HepG2 (cell line): ENCODE measurements around the gene NFATC3. TPM values are rescaled to one million over a fixed set of nuclear protein-coding genes. Genes with fewer than 3 reads are reported as not detected.

ENCODE experiments used
- ATAC-seq: fragments of 200-7000 bp; cut with Tn5 transposase; 3 replicates; pipeline ENCODE4 v1.9.1; 2020; ENCODE audit warnings: mild to moderate bottlenecking, moderate library complexity
- BruUV-seq: library from RNA; stranded (reverse); fragments of 400-500 nt; replicated peaks from 2 replicates; lab custom pipeline; 2021; lab: Mats Ljungman, UMichigan
- CTCF ChIA-PET: fragments of 300-600 bp; formaldehyde crosslinking; extraction: SDS; loops from one replicate; lab custom pipeline; 2021; ENCODE audit warnings: low total read pairs, inconsistent platforms, low intra/inter-chr PET ratio; lab: Yijun Ruan, JAX
- POLR2A ChIA-PET: fragments of 350-600 bp; sonication (Branson Sonifier 250); formaldehyde crosslinking; loops from one replicate; lab custom pipeline; 2020; ENCODE audit warnings: antibody characterized with exemption, inconsistent platforms; lab: Yijun Ruan, JAX
- DNase-seq: peaks from one replicate; pipeline ENCODE4 v3.0.0-alpha.2; 2015; ENCODE audit warnings: low spot score
- FAIRE-seq: peaks from 3 replicates; lab custom pipeline; 2011; peaks lifted over from hg19 to GRCh38; lab: Jason Lieb, UNC
- H2AFZ ChIP-seq: one replicate; pipeline ENCODE4 v1.6.1; 2011; ENCODE audit warnings: low read length, inconsistent platforms
- H3K27ac ChIP-seq: fragments of 300-600 bp; 3 replicates; pipeline ENCODE4 v1.8.0; 2011; ENCODE audit warnings: mixed run types, mild to moderate bottlenecking, mixed read lengths, low read length, inconsistent platforms; ENCODE audit not compliant: insufficient read depth; ENCODE audit errors: extremely low read length
- H3K27me3 ChIP-seq, 2 experiments: fragments of 200-600 bp in 1 of 2; 2 replicates in 1 of 2; 3 replicates in 1 of 2; pipeline versions ENCODE4 v1.6.0 to v1.8.0; 2011; ENCODE audit warnings: low read length in 2 of 2, mild to moderate bottlenecking in 2 of 2, moderate library complexity in 2 of 2, inconsistent platforms in 1 of 2; ENCODE audit not compliant: insufficient read depth in 2 of 2, control insufficient read depth in 1 of 2
- H3K36me3 ChIP-seq, 2 experiments: fragments of 200-600 bp in 1 of 2; replicated peaks in 1 of 2; 2 replicates in 1 of 2; 3 replicates in 1 of 2; pipeline versions ENCODE4 v1.5.1 to v1.8.0; 2011; ENCODE audit warnings: low read length in 2 of 2, inconsistent platforms in 1 of 2; ENCODE audit not compliant: insufficient read depth in 2 of 2, control insufficient read depth in 1 of 2
- H3K4me1 ChIP-seq: 2 replicates; pipeline ENCODE4 v1.5.1; 2012; ENCODE audit warnings: low read length, inconsistent platforms; ENCODE audit not compliant: insufficient read depth
- H3K4me2 ChIP-seq: 2 replicates; pipeline ENCODE4 v1.6.0; 2011; ENCODE audit warnings: low read depth, low read length, inconsistent platforms
- H3K4me3 ChIP-seq, 3 experiments: fragments of 200-600 bp in 1 of 3; sonication (generic), shearing (Covaris generic) in 1 of 3; replicated peaks in 1 of 3; 2 replicates each; pipeline ENCODE4 v1.5.1; 2011 to 2016; ENCODE audit warnings: low read length in 3 of 3, inconsistent platforms in 2 of 3, low read depth in 2 of 3, mild to moderate bottlenecking in 2 of 3, control low read depth in 1 of 3, mixed read lengths in 1 of 3; ENCODE audit not compliant: insufficient read depth in 1 of 3
- H3K79me2 ChIP-seq: one replicate; pipeline ENCODE4 v1.6.1; 2011; ENCODE audit warnings: low read length, inconsistent platforms; ENCODE audit not compliant: insufficient read depth
- H3K9ac ChIP-seq: 2 replicates; pipeline ENCODE4 v1.6.0; 2011; ENCODE audit warnings: mild to moderate bottlenecking, low read depth, low read length, inconsistent platforms; ENCODE audit not compliant: insufficient read depth
- H3K9me3 ChIP-seq: 2 replicates; pipeline ENCODE4 v1.5.1; 2012; ENCODE audit warnings: mild to moderate bottlenecking, low read length
- H4K20me1 ChIP-seq: 2 replicates; pipeline ENCODE4 v1.6.0; 2011; ENCODE audit warnings: inconsistent platforms, mild to moderate bottlenecking, low read length, moderate library complexity; ENCODE audit not compliant: insufficient read depth
- GABPA ChIP-seq, 2 experiments: IDR thresholded peaks; 2 replicates each; pipeline ENCODE4 v1.6.1; 2011 to 2016; ENCODE audit warnings: low read depth in 2 of 2, low read length in 1 of 2, missing biosample characterization in 1 of 2, missing genetic modification characterization in 1 of 2
- ISX ChIP-seq: sonication (generic); formaldehyde crosslinking; conservative IDR thresholded peaks from 2 replicates; pipeline ENCODE4 v1.5.0; 2020; ENCODE audit warnings: missing genetic modification reagents
- SATB2 ChIP-seq: sonication (generic); formaldehyde crosslinking; IDR thresholded peaks from 2 replicates; pipeline ENCODE4 v1.5.0; 2020; ENCODE audit warnings: missing genetic modification reagents
- SRF ChIP-seq: IDR thresholded peaks from 2 replicates; pipeline ENCODE4 v1.6.1; 2011; ENCODE audit warnings: mild to moderate bottlenecking, low read depth, low read length, moderate library complexity
- ZBTB20 ChIP-seq: sonication (generic); formaldehyde crosslinking; IDR thresholded peaks from 2 replicates; pipeline ENCODE4 v1.8.1; 2023; ENCODE audit warnings: missing genetic modification reagents, low read depth, mild to moderate bottlenecking, borderline replicate concordance
- ZC3H13 ChIP-seq: sonication (generic); formaldehyde crosslinking; IDR thresholded peaks from 2 replicates; pipeline ENCODE4 v1.8.1; 2023; ENCODE audit warnings: mild to moderate bottlenecking, missing genetic modification reagents, moderate library complexity
- ZNF234 ChIP-seq: sonication (generic); formaldehyde crosslinking; conservative IDR thresholded peaks from 2 replicates; pipeline ENCODE4 v1.5.1; 2020; ENCODE audit warnings: mild to moderate bottlenecking, missing genetic modification reagents
- ZNF550 ChIP-seq: sonication (generic); formaldehyde crosslinking; IDR thresholded peaks from 2 replicates; pipeline ENCODE4 v1.4.0; 2020; ENCODE audit warnings: mild to moderate bottlenecking, missing genetic modification reagents, borderline replicate concordance
- ZNF841 ChIP-seq: sonication (generic); formaldehyde crosslinking; IDR thresholded peaks from 2 replicates; pipeline ENCODE4 v1.8.1; 2023; ENCODE audit warnings: missing genetic modification reagents, borderline replicate concordance
- WGBS: methylation state at CpG from one replicate; pipeline ENCODE4 v1.1.6; 2017; ENCODE audit warnings: low lambda C conversion rate; 5-methylcytosine and 5-hydroxymethylcytosine counted together
- in situ Hi-C: cut with HindIII; loops from 2 replicates; pipeline ENCODE4 v1.10.0; 2017; ENCODE audit warnings: low pct_unique_long_range_greater_than_20kb; ENCODE audit not compliant: extremely low pct_ligation_motif_present
- intact Hi-C: fragments of 100-400 bp; cut with micrococcal nuclease; formaldehyde crosslinking; loops from one replicate; pipeline ENCODE4 v1.10.0; 2022; ENCODE audit not compliant: unreplicated experiment
- polyA plus RNA-seq, 8 experiments: library from polyadenylated mRNA; depleted of rRNA in 3 of 8; stranded (reverse) in 7 of 8; unstranded in 1 of 8; fragments of >200 nt; fragmentation: Illumina TruSeq in 4 of 8; extraction: Trizol in 4 of 8; gene quantifications; 2 replicates each; pipeline versions ENCODE4 v1.2.1 to v1.2.3, GENCODE V29; 2011 to 2016; ENCODE audit warnings: low read depth in 4 of 8, missing spikeins in 1 of 8, mixed read lengths in 1 of 8; ENCODE audit not compliant: insufficient read depth in 1 of 8
- total RNA-seq, 5 experiments: library from RNA; depleted of rRNA; stranded (reverse); fragments of >200 nt; fragmentation: Illumina TruSeq; extraction: Trizol; gene quantifications; 2 replicates each; pipeline ENCODE4 v1.2.3, GENCODE V29; 2016; ENCODE audit warnings: low read depth in 1 of 5
- TF ChIP-seq, protein P1 (sequence below): sonication (generic); formaldehyde crosslinking; conservative IDR thresholded peaks from 2 replicates; pipeline ENCODE4 v1.8.0; 2022; ENCODE audit warnings: missing genetic modification reagents
- TF ChIP-seq, protein P2 (sequence below): sonication (generic); formaldehyde crosslinking; IDR thresholded peaks from 2 replicates; pipeline ENCODE4 v1.4.0; 2020; ENCODE audit warnings: missing genetic modification reagents
- TF ChIP-seq, protein P3 (sequence below): sonication (generic); formaldehyde crosslinking; IDR thresholded peaks from 2 replicates; pipeline ENCODE4 v1.4.0; 2020; ENCODE audit warnings: low read depth, mild to moderate bottlenecking, missing genetic modification reagents
- TF ChIP-seq, protein P4 (sequence below): sonication (generic); formaldehyde crosslinking; IDR thresholded peaks from 2 replicates; pipeline ENCODE4 v1.8.0; 2022; ENCODE audit warnings: mild to moderate bottlenecking, missing genetic modification reagents
- TF ChIP-seq, protein P5 (sequence below): fragments of 450-650 bp; IDR thresholded peaks from 2 replicates; pipeline ENCODE4 v1.6.1; 2016

The NFATC3 gene
- total and polyA plus RNA-seq, 2 of the 13 experiments (the other 11 are each of a cell fraction or from before 2014, with no cell fraction given) = 52.6 to 62.7 TPM

DNA sequence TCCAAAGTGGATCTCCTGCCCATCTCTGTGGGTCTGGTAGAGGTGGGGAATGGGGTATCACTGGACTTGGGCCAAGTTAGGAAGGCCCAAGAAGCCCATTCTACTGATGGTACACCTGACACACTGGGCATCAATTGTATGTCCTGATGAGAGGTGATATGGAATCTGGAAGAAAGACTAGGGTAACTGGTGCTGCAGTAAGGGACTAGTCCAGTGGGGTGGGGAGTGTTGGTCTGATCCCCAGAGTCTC, 5.9 kb upstream of the NFATC3 start (continued):
- TF ChIP-seq, protein P1, sequence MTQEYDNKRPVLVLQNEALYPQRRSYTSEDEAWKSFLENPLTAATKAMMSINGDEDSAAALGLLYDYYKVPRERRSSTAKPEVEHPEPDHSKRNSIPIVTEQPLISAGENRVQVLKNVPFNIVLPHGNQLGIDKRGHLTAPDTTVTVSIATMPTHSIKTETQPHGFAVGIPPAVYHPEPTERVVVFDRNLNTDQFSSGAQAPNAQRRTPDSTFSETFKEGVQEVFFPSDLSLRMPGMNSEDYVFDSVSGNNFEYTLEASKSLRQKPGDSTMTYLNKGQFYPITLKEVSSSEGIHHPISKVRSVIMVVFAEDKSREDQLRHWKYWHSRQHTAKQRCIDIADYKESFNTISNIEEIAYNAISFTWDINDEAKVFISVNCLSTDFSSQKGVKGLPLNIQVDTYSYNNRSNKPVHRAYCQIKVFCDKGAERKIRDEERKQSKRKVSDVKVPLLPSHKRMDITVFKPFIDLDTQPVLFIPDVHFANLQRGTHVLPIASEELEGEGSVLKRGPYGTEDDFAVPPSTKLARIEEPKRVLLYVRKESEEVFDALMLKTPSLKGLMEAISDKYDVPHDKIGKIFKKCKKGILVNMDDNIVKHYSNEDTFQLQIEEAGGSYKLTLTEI (CRISPR knock-in tag) = no peak
- TF ChIP-seq, protein P2, sequence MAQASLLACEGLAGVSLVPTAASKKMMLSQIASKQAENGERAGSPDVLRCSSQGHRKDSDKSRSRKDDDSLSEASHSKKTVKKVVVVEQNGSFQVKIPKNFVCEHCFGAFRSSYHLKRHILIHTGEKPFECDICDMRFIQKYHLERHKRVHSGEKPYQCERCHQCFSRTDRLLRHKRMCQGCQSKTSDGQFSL (CRISPR knock-in tag) = no peak
- no peak for TF ChIP-seq ZBTB20 (CRISPR knock-in tag)
- no peak for TF ChIP-seq SRF
- 0 out of 2 replicates have a peak, but pooled peaks have one; percentile 4 for TF ChIP-seq ZC3H13 (CRISPR knock-in tag)

DNA sequence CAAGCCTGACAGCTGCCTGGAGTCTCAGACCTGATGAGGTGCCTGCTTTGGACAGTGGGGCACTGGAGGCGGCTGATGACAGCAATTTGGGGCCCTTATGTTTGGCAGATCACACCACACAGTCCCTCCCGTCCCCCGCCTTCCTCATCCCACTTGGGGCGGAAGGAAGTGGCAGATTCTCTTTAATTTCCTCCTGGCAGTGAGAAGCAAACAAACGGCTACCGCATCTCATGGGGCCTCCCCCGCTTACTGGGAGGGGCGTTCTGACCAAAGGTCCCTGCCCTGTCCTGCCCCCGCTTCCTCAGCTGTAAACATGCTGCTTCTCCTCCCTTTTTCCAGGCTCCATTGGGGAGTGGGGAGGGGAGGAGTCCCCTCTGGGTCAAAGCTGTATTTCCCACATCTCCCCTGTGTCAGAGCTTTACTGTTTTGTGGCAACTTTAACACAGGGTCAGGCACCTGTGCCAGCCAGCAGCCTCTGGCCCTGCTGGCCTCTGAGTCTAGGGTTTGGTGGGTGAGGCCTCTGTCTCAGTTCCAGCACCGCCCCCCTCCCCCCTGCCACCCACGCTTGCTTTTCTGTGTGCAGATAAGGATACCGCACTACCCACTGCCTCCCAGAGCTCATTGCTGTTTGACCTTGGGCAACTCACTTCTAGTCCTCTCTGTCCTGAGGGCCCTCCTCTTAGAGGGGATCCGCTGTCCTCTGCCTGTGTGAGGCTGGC, 5.4 kb upstream of the NFATC3 start:
- H3K27me3 ChIP-seq = no peaks in the 10 kb centered on the region; a peak in 1 of 5 replicates
- H3K4me3 ChIP-seq = peak overlapping the region; percentile 24 to 57 (median 28); a peak in 5 of 6 replicates
- peaks cover 85% of the 10 kb centered on the region for H3K4me1 ChIP-seq
- no peaks in the 10 kb centered on the region for H3K79me2 ChIP-seq
- peak overlapping the region; percentile 95 for H3K27ac ChIP-seq
- H4K20me1 ChIP-seq = no peaks in the 10 kb centered on the region
- intact Hi-C loops = loop anchor here (10.0 kb wide), 1 partner anchor 1055 kb away; the partner anchor contains the start of gene CBFB
- DNase-seq (peak; percentile 97), ATAC-seq (peak; percentile 72), FAIRE-seq (peak; percentile 93)
- in situ Hi-C loops = loop anchor here (10.0 kb wide), 2 partner anchors 155 to 255 kb away; partner anchors contain the start of gene ESRP2
- POLR2A ChIA-PET = interaction anchor here (0.5 to 2.8 kb wide), 44 partner anchors 9 to 551 kb away, joined by 3 to 57 read pairs (median 4); partner anchors contain the start of genes ACD, DDX28, DPEP2 and DUS2
- CTCF ChIA-PET = no interaction called here
- WGBS = 0% methylated on average over 5 of the region's 13 CpGs
- H3K4me2 ChIP-seq = peak overlapping the region; percentile 79
- peak overlapping the region; percentile 70 for H3K9ac ChIP-seq
- H3K36me3 ChIP-seq = peaks cover 9 to 26% of the 10 kb centered on the region in 2 experiments; a peak in 4 of 5 replicates
- no peak overlapping the region for H2AFZ ChIP-seq
- no TSS peak for BruUV-seq
- no peaks in the 10 kb centered on the region for H3K9me3 ChIP-seq
- peak; percentile 41; the same call in 1 of the 2 replicates for TF ChIP-seq GABPA (IDR thresholded peaks at IDR 0.05; ENCODE audit: low read depth, low read length)
- no peak for TF ChIP-seq GABPA (CRISPR knock-in tag; IDR thresholded peaks at IDR 0.05; ENCODE audit: low read depth)
- peak; percentile 75; the same call in 1 of the 2 replicates for TF ChIP-seq ZNF550 (CRISPR knock-in tag)
- TF ChIP-seq, protein P3, sequence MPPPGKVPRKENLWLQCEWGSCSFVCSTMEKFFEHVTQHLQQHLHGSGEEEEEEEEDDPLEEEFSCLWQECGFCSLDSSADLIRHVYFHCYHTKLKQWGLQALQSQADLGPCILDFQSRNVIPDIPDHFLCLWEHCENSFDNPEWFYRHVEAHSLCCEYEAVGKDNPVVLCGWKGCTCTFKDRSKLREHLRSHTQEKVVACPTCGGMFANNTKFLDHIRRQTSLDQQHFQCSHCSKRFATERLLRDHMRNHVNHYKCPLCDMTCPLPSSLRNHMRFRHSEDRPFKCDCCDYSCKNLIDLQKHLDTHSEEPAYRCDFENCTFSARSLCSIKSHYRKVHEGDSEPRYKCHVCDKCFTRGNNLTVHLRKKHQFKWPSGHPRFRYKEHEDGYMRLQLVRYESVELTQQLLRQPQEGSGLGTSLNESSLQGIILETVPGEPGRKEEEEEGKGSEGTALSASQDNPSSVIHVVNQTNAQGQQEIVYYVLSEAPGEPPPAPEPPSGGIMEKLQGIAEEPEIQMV = peak; percentile 81
- TF ChIP-seq ISX (CRISPR knock-in tag) = no peak
- TF ChIP-seq ZNF234 = 0 out of 2 replicates have a peak, but pooled peaks have one; percentile 62
- TF ChIP-seq, protein P4, sequence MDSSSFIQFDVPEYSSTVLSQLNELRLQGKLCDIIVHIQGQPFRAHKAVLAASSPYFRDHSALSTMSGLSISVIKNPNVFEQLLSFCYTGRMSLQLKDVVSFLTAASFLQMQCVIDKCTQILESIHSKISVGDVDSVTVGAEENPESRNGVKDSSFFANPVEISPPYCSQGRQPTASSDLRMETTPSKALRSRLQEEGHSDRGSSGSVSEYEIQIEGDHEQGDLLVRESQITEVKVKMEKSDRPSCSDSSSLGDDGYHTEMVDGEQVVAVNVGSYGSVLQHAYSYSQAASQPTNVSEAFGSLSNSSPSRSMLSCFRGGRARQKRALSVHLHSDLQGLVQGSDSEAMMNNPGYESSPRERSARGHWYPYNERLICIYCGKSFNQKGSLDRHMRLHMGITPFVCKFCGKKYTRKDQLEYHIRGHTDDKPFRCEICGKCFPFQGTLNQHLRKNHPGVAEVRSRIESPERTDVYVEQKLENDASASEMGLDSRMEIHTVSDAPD (CRISPR knock-in tag) = peak; percentile 95
- TF ChIP-seq, protein P5, sequence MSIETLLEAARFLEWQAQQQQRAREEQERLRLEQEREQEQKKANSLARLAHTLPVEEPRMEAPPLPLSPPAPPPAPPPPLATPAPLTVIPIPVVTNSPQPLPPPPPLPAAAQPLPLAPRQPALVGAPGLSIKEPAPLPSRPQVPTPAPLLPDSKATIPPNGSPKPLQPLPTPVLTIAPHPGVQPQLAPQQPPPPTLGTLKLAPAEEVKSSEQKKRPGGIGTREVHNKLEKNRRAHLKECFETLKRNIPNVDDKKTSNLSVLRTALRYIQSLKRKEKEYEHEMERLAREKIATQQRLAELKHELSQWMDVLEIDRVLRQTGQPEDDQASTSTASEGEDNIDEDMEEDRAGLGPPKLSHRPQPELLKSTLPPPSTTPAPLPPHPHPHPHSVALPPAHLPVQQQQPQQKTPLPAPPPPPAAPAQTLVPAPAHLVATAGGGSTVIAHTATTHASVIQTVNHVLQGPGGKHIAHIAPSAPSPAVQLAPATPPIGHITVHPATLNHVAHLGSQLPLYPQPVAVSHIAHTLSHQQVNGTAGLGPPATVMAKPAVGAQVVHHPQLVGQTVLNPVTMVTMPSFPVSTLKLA = peak; percentile 55
- no peak for TF ChIP-seq ZNF841 (CRISPR knock-in tag)
- TF ChIP-seq SATB2 (CRISPR knock-in tag) = peak; percentile 88; the same call in 1 of the 2 replicates
